SK-N-DZ (cell line): ENCODE data around the gene EXOC5. TPM values are rescaled to one million over a fixed set of nuclear protein-coding genes. Genes with fewer than 3 reads are reported as not detected.

ENCODE experiments used
- DNase-seq: peaks from one replicate; pipeline ENCODE4 v3.0.0-alpha.2; 2015; ENCODE audit warnings: low spot score
- polyA plus RNA-seq, 2 experiments: library from polyadenylated mRNA; depleted of rRNA; stranded (reverse); fragments of >200 nt; gene quantifications; 2 replicates each; pipeline ENCODE4 v1.2.3, GENCODE V29; 2014

The EXOC5 gene
- polyA plus RNA-seq (2014; cell fraction: cytosol; rRNA removed): 36.4 and 42.3 TPM in 2 replicates
- polyA plus RNA-seq (2014; cell fraction: nucleus; rRNA removed): 22.3 and 27.7 TPM in 2 replicates

GRCh38 chr14:57268161-57269069 lies at the start of gene EXOC5, which contains the start of gene AP5M1:
EXOC5 (minus strand) TSS chr14:57268905; CDS start chr14:57268648, 257 bp downstream.
AP5M1 (plus strand) TSS chr14:57268971; CDS start chr14:57269315, 344 bp downstream.
- DNase-seq: peak; percentile 92

- DNase-seq: peak; percentile 68
Observed at GRCh38 chr14:57317248-57317833, 48.6 kb upstream of the EXOC5 start.

- DNase-seq: no peak
Observed at GRCh38 chr14:57314396-57315089, 45.8 kb upstream of the EXOC5 start.

DNA sequence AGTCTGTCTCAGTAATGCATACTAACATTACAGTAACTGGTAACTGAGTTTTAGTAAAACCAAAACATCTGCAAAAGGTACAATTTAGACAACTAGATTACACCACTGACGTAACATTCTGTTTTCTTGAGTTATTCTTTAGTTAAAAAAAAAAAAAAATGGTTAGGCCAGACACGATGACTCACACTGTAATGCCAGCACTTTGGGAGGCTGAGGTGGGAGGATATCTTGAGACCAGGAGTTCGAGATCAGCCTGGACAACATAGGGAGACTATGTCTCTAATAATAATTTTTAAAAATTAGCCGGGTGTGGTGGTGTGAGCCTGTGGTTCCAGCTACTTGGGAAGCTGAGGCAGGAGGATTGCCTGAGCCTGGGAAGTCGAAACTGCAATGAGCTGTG lies 34.2 kb upstream of the EXOC5 start:
- no peak for DNase-seq

GRCh38 chr14:57299511-57299910 lies 30.8 kb upstream of the EXOC5 start:
- DNase-seq: no peak

GRCh38 chr14:57297852-57298251 lies 29.1 kb upstream of the EXOC5 start:
- DNase-seq: no peak

DNA sequence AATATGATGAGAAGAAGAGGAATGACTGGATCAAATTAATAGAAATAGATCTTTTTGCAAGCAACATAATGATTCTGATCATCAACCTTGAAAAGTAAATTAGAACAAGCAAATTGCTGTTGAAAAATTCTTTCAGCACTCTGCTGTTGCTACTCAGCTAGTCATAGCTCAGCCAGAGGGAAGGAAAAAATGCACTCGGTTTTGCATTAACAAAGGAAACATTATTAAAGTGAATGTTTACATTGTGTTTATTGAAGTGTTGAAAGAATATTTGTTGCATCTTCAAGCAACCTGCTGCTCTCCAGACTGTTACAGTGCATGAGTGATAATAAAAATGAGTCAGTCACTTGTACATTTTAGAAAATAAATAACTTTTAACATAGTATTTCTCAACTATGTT lies 26.5 kb upstream of the EXOC5 start:
- DNase-seq: no peak

DNA sequence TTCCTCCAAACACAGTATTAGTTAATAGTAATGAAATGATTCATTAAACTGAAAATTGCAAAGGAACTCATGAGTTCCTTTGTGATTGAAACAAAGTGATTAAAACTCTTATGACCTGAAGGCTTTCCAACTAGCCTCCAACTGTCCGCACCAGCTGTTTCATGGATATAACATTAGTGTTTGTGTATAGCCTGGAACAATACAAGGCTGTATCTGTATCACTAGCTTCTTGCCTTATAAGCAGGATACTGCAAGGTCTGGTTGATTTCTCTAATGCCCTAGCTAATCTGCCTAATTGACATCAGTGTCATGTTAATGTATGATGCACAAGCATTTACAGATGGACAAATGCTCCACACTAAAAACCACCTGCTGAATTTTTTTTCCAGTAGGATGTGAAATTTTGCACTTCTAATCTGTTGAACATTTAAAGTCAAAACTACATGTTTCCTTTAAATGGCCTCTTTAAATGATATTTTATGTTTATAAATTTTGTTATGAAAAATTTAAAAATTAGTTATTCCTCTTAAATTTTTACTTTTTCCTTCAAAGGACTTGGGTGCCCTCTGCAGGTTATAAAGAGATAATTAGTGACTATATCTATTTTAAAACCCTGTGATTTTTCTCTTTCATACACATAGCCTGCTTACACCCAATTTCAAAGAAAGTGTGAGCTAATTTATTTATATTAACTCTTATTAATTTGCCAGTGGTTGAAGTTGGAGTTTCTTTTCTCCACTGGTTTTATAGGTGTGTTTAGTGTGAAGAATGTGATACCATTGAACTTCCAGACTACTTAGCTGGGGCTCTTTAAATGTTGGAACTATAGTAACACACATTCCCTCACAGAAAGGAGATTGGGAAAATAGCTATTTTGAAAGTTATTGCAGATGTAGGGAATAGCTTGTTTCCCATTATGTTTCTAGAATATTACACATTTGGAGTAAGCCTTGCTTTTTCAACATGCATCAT lies 25.4 kb upstream of the EXOC5 start:
- peak; percentile 15 for DNase-seq

DNA sequence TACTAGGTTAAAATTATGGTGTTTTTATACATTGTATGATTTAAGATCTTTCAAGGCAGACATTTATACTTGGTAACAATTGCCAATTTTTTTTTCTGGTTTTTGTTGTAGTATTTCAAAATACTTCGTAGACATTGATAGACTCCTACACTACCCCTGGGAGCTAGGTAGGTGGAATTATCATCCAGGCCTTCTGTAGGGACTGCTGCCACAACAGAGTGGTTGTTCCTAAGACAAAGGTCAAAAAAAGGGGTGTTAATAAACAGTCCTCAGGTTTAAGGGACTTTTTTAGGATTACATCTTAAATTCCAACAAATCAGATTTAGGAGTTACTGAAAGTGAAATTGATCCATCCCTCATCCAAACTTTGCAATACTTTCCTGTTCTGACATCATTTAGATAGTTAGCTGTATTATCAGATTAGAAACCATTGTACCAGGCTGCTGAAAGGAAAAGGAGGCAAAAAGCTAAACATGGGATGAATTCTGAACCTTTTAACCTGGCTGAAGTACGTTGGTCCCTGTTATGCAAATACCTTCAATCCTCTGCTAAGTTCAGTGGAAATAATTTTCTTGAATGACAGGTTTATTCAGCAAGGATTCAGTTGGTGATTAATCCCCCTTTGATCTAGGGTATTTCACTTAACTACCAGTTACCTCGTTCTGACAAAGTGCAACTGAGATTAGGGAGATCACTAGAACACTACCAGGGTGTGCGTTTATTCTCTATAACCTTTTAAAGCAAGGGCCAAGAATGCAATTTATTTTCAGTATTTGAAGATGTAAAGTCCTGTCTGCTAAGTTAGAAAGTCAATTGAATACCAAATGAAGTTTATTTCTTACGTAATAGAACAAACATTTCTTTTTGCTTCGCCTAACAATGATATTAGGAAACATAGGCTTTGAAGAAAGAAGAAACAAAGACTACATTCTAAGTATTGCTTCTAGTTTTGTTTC lies 23.3 kb upstream of the EXOC5 start:
- no peak for DNase-seq

DNA sequence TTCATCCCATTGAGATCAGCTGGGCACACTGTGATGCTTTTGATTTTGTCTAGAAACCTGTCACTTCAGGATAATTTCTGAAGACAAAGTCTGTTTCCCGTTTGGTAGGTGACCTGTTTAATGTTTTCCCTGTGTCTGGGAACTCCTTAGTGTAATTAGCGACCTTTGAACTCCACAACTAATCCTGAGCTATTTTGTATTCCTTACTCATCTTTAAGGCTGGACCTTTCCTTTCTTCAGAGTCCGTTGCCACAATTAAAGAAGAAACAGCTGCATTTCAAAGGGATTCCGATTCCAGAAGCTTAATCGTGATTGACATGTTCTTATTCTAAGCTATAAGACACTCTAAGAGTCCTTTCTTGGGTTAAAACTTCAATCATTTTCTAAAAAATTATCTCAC lies 22.0 kb upstream of the EXOC5 start:
- peak; percentile 1 for DNase-seq

GRCh38 chr14:57287745-57288144 lies 19.0 kb upstream of the EXOC5 start:
- no peak for DNase-seq

GRCh38 chr14:57277062-57277461 lies 8.4 kb upstream of the EXOC5 start:
- DNase-seq: no peak

GRCh38 chr14:57275023-57275664 lies 6.4 kb upstream of the EXOC5 start:
- no peak for DNase-seq

DNA sequence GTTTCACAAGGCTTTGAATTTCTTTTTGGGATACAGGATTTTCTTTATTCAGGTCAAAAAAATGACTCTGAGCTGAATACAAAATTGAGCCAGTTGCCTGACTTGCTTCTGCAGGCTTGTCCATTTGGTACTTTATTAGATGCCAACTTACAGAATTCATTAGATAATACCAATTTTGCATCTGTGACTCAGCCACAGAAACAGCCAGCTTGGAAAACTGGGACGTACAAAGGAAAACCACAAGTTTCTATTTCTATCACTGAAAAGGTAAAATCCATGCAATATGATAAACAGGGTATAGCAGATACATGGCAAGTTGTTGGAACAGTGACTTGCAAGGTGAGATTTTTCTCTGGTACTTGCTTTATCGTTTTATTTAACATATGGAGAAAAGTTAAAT lies 5.8 kb upstream of the EXOC5 start:
- DNase-seq: no peak

DNA sequence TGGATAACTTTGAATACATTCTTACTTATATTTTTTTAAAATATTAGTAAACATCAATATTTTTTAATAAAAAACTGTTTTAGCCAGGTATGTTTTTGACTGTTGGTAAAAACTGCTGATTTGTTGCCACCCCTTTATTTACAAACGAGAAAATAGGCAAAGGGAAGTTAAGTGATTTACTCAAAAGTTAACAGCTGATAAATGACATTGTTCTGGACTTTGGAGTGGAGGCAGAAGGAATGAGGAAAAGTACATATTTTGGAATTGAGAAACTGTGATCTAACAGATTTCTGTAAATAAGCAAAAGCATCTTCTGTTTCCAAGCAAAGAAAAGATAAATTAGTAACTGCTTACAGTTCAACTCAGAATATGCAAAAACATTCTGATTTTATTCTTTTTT lies 4.5 kb upstream of the EXOC5 start:
- DNase-seq: no peak

DNA sequence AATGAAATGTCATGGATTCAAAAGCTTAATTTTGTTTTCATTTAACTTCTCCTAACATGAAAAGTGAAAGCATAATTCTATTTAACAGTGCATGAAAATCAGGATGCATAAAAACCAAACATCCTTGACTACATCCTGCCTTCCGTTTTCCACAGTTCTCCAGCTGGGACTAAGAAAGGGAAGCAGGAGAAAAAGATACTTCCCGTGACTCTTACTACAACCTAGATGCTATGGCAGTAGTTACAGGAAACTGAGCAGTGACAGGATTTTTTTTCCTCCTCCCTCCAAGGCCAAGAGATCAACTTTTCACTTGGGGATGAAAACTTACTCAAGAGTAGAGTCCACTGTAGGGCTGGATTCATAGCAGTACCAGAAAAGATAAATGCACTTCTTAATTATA lies 2.6 kb downstream of the EXOC5 start:
- DNase-seq: no peak

GRCh38 chr14:57262117-57262516 lies 6.6 kb downstream of the EXOC5 start:
- no peak for DNase-seq

DNA sequence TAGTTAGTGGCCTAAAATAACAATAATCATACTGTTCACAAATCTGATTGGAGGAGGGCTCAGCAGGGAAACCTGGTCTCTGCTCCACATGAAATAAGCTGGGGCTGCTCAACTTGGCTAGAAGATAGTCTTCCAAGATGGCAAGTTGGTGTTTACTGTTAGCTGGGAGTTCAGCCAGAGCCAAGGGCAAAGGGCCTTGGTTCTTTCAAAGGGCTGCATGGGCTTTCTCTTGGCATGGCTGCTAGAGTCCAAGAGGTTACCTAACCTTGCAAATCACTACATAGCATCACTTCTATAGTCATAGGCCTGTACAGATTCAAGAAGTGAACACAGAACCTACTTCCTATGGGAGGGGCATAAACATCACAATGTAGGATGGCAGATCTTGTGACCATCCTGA lies 7.1 kb downstream of the EXOC5 start:
- no peak for DNase-seq

- DNase-seq: no peak
Observed at GRCh38 chr14:57259672-57260071, 9.0 kb downstream of the EXOC5 start.
